ENCODE results near the gene ZNF260.
A peak's percentile ranks its signal among the peaks of the same experiment; 100 is the strongest.
"Not testable (repeated sequence)": the region's sequence is repeated elsewhere in the genome, so short reads cannot be mapped to it uniquely, and the experiment has no call there.

Gene ZNF260

GRCh38 chr19:36497001-36497400 is 31.1 kb downstream of the ZNF260 start:
- H3K27ac Mint-ChIP-seq: no peak overlapping the region
- no peaks in the 10 kb centered on the region for H3K4me1 Mint-ChIP-seq
- TF ChIP-seq CTCF (IDR thresholded peaks at IDR 0.05): no peak
- peaks cover 91% of the 10 kb centered on the region for H3K9me3 Mint-ChIP-seq
- no peak overlapping the region for H3K4me3 Mint-ChIP-seq
- peaks cover 14% of the 10 kb centered on the region for H3K36me3 Mint-ChIP-seq (ENCODE audit: low read depth)
- no peak for DNase-seq
- H3K27me3 Mint-ChIP-seq (ENCODE audit: low read depth, poor library complexity): peaks cover 6% of the 10 kb centered on the region

- H3K27me3 Mint-ChIP-seq (ENCODE audit: low read depth, poor library complexity); H3K27ac Mint-ChIP-seq; H3K4me3 Mint-ChIP-seq: not testable (repeated sequence)
- peak; percentile 24 for DNase-seq
- peaks cover 29% of the 10 kb centered on the region for H3K36me3 Mint-ChIP-seq (ENCODE audit: low read depth)
- H3K9me3 Mint-ChIP-seq: peaks cover 89% of the 10 kb centered on the region
- peaks cover 19% of the 10 kb centered on the region for H3K4me1 Mint-ChIP-seq
These were observed 35.2 kb downstream of the ZNF260 start for GRCh38 chr19:36492689-36493453.

- Mint-ChIP-seq H3K9me3 (peaks cover 89% of the 10 kb centered on the region), H3K4me1 (peaks cover 19% of the 10 kb centered on the region), H3K36me3 (ENCODE audit: low read depth) (peaks cover 49% of the 10 kb centered on the region)
- not testable (repeated sequence) for H3K4me3 Mint-ChIP-seq; H3K27ac Mint-ChIP-seq; H3K27me3 Mint-ChIP-seq (ENCODE audit: low read depth, poor library complexity); DNase-seq
These were observed 37.2 kb downstream of the ZNF260 start for GRCh38 chr19:36490846-36491245.

- peaks cover 4% of the 10 kb centered on the region for H3K27me3 Mint-ChIP-seq (ENCODE audit: low read depth, poor library complexity)
- peak; percentile 71 for DNase-seq
- peak overlapping the region; percentile 99 for H3K4me3 Mint-ChIP-seq
- H3K9me3 Mint-ChIP-seq: peaks cover 92% of the 10 kb centered on the region
- TF ChIP-seq CTCF (IDR thresholded peaks at IDR 0.05): no peak
- H3K4me1 Mint-ChIP-seq: peaks cover 19% of the 10 kb centered on the region
- peaks cover 58% of the 10 kb centered on the region for H3K36me3 Mint-ChIP-seq (ENCODE audit: low read depth)
- peak overlapping the region; percentile 100 for H3K27ac Mint-ChIP-seq
These were observed 38.1 kb downstream of the ZNF260 start for GRCh38 chr19:36489920-36490415.

- peaks cover 95% of the 10 kb centered on the region for H3K9me3 Mint-ChIP-seq
- H3K27me3 Mint-ChIP-seq (ENCODE audit: low read depth, poor library complexity): peaks cover 8% of the 10 kb centered on the region
- TF ChIP-seq CTCF (IDR thresholded peaks at IDR 0.05): no peak
- DNase-seq: peak; percentile 89
- peak within 1 kb of the TSS; percentile 100 for H3K27ac Mint-ChIP-seq
- peaks cover 19% of the 10 kb centered on the region for H3K4me1 Mint-ChIP-seq
- peaks cover 64% of the 10 kb centered on the region for H3K36me3 Mint-ChIP-seq (ENCODE audit: low read depth)
- peak within 1 kb of the TSS; percentile 99 for H3K4me3 Mint-ChIP-seq
These were observed 38.8 kb downstream of the ZNF260 start, which contains the start of gene ZNF566 for GRCh38 chr19:36489118-36489919. Gene ZNF566, minus strand, starts transcription at chr19:36489561. Its CDS starts 13,004 bp downstream, at chr19:36476557.

- Mint-ChIP-seq H3K4me1 (peaks cover 19% of the 10 kb centered on the region), H3K4me3 (peak overlapping the region; percentile 99), H3K36me3 (ENCODE audit: low read depth) (peaks cover 70% of the 10 kb centered on the region), H3K27ac (peak overlapping the region; percentile 100), H3K27me3 (ENCODE audit: low read depth, poor library complexity) (peaks cover 8% of the 10 kb centered on the region), H3K9me3 (peaks cover 95% of the 10 kb centered on the region)
- no peak for DNase-seq
- TF ChIP-seq CTCF (IDR thresholded peaks at IDR 0.05): no peak
These were observed 39.3 kb downstream of the ZNF260 start for GRCh38 chr19:36488846-36489117.
